Psoas muscle (tissue), 8 donors: ENCODE results near the gene LRP1B. TPM values are rescaled to one million over a fixed set of nuclear protein-coding genes. Genes with fewer than 3 reads are reported as not detected.

Source experiments
- ATAC-seq, 4 donors: fragments of 200-7000 bp; cut with Tn5 transposase; one replicate each; pipeline ENCODE4 v1.9.1; 2020; ENCODE audit warnings: moderate library complexity in 3 of 4, mild to moderate bottlenecking in 2 of 4
- DNase-seq, 2 donors: peaks; one replicate each; pipeline ENCODE4 v3.0.0-alpha.2; 2020
- H3K27ac ChIP-seq: fragments of 200-600 bp; one replicate; pipeline ENCODE4 v1.8.0; 2022
- H3K27me3 ChIP-seq, 3 donors: fragments of 200-600 bp in 1 of 3; one replicate each; pipeline versions ENCODE4 v1.6.1 to v1.8.0; 2013 to 2022; ENCODE audit warnings: low read length in 2 of 3, mild to moderate bottlenecking in 2 of 3, moderate library complexity in 1 of 3; ENCODE audit not compliant: insufficient read depth in 3 of 3
- H3K36me3 ChIP-seq, 2 donors: fragments of 200-600 bp in 1 of 2; one replicate each; pipeline versions ENCODE4 v1.6.1 to v1.8.0; 2013 to 2022; ENCODE audit warnings: low read depth in 1 of 2, mild to moderate bottlenecking in 1 of 2, moderate library complexity in 1 of 2; ENCODE audit not compliant: insufficient read depth in 1 of 2
- H3K4me1 ChIP-seq: fragments of 200-600 bp; one replicate; pipeline ENCODE4 v1.8.0; 2022
- H3K4me3 ChIP-seq: fragments of 200-600 bp; one replicate; pipeline ENCODE4 v1.8.0; 2022; ENCODE audit warnings: mild to moderate bottlenecking
- H3K9me3 ChIP-seq: fragments of 200-600 bp; one replicate; pipeline ENCODE4 v1.8.0; 2022
- CTCF ChIP-seq: fragments of 200-600 bp; IDR thresholded peaks from one replicate; pipeline ENCODE4 v1.8.0; 2022; ENCODE audit warnings: antibody characterized with exemption
- WGBS, 3 donors: extraction: QIAGEN DNeasy Blood & Tissue Kit; methylation state at CpG; one replicate each; pipeline versions ENCODE4 v1.1.6 to v1.1.7; 2013; 5-methylcytosine and 5-hydroxymethylcytosine counted together
- intact Hi-C, 2 donors: fragments of 100-400 bp; cut with DNase I; formaldehyde crosslinking; loops; one replicate each; pipeline versions ENCODE4 v1.11.0 to v1.14.2; 2022
- polyA plus RNA-seq, 3 donors: library from polyadenylated mRNA; stranded (reverse); fragments of 200-250 nt; gene quantifications; one replicate each; pipeline ENCODE4 v1.2.3, GENCODE V29; 2013
- total RNA-seq, 4 donors: library from RNA; stranded (reverse); fragmentation: NEBNext Ultra II Directional in 2 of 4; extraction: Animal tissue kit (Norgen Biotek cat#: 25700) in 2 of 4; gene quantifications; one replicate each; pipeline versions ENCODE4 v1.2.1 to v1.2.4, GENCODE V29; 2021 to 2023
- donor health status: healthy with polysubstance abuse.
- donor health status: DM: no; HTN: no; CAD: no; lungs with moderate emphysema.
- donor health status: Bipolar disorder and iron deficiency.
- donor health status: healthy.
- donor health status: DM: yes; HTN: yes; CAD: no.
- donor health status: DM: no; HTN: no; CAD: no.
- donor health status: DM: no; HTN: no; CAD: no.
- donor health status: DM: yes; HTN: yes; CAD: no.

The LRP1B gene
- total and polyA plus RNA-seq, 7 donors, result 0.33 to 3.3 (median 0.95) TPM

- no peaks in the 10 kb centered on the region for H3K4me1 ChIP-seq
- intact Hi-C loops, result no loop called here
- ATAC-seq, result no peak
- H3K9me3 ChIP-seq, result no peaks in the 10 kb centered on the region
- H3K4me3 ChIP-seq, result no peak overlapping the region
- WGBS, 3 donors, result 59 to 68% (median 60%) methylated on average over 2 of the region's 2 CpGs
- no peak overlapping the region for H3K27ac ChIP-seq
- no peaks in the 10 kb centered on the region for H3K36me3 ChIP-seq
- H3K27me3 ChIP-seq, result no peaks in the 10 kb centered on the region
- DNase-seq, result no peak
- no peak for TF ChIP-seq CTCF
These were observed 1775.2 kb downstream of the LRP1B start for GRCh38 chr2:140355511-140356090.

GRCh38 chr2:140354544-140354943, 1776.3 kb downstream of the LRP1B start:
- Histone ChIP-seq H3K27ac (no peak overlapping the region), H3K4me3 (no peak overlapping the region), H3K9me3 (no peaks in the 10 kb centered on the region), H3K36me3 (no peaks in the 10 kb centered on the region), H3K4me1 (no peaks in the 10 kb centered on the region), H3K27me3 (no peaks in the 10 kb centered on the region)
- no peak for DNase-seq
- TF ChIP-seq CTCF, result no peak
- WGBS, 3 donors, result 75 to 80% (median 79%) methylated on average over 2 of the region's 2 CpGs
- intact Hi-C loops, result no loop called here
- ATAC-seq, result no peak

- H3K9me3 ChIP-seq, result no peaks in the 10 kb centered on the region
- no peaks in the 10 kb centered on the region for H3K27me3 ChIP-seq
- no peak for DNase-seq
- H3K36me3 ChIP-seq, result no peaks in the 10 kb centered on the region
- no peak overlapping the region for H3K27ac ChIP-seq
- intact Hi-C loops, result no loop called here
- no peak overlapping the region for H3K4me3 ChIP-seq
- TF ChIP-seq CTCF, result no peak
- 33 to 42% (median 39%) methylated on average over 2 of the region's 2 CpGs for WGBS, 3 donors
- no peaks in the 10 kb centered on the region for H3K4me1 ChIP-seq
- ATAC-seq, result no peak
These were observed 1777.3 kb downstream of the LRP1B start for GRCh38 chr2:140353541-140353940.

- intact Hi-C loops, result no loop called here
- DNase-seq (no peak), ATAC-seq (no peak)
- Histone ChIP-seq H3K4me3 (no peak overlapping the region), H3K36me3 (no peaks in the 10 kb centered on the region), H3K9me3 (no peaks in the 10 kb centered on the region), H3K27ac (no peak overlapping the region), H3K27me3 (no peaks in the 10 kb centered on the region), H3K4me1 (no peaks in the 10 kb centered on the region)
- WGBS, 3 donors, result 74 to 85% (median 78%) methylated on average over 3 of the region's 3 CpGs
- no peak for TF ChIP-seq CTCF
These were observed 1779.1 kb downstream of the LRP1B start for GRCh38 chr2:140351692-140352091.

GRCh38 chr2:140349695-140350094, 1781.1 kb downstream of the LRP1B start:
- H3K4me3 ChIP-seq, result no peak overlapping the region
- no peaks in the 10 kb centered on the region for H3K9me3 ChIP-seq
- DNase-seq (no peak), ATAC-seq (no peak)
- H3K4me1 ChIP-seq, result no peaks in the 10 kb centered on the region
- intact Hi-C loops, result no loop called here
- H3K27me3 ChIP-seq, result no peaks in the 10 kb centered on the region
- no peak for TF ChIP-seq CTCF
- no peak overlapping the region for H3K27ac ChIP-seq
- 79 to 83% (median 80%) methylated on average over 3 of the region's 3 CpGs for WGBS, 3 donors
- no peaks in the 10 kb centered on the region for H3K36me3 ChIP-seq
